B cell (primary cell): ENCODE measurements around the gene TMEM176A. TPM values are rescaled to one million over a fixed set of nuclear protein-coding genes. Genes with fewer than 3 reads are reported as not detected.

ENCODE experiments used
- ATAC-seq: fragments of 200-7000 bp; cut with Tn5 transposase; one replicate; pipeline ENCODE4 v1.10.0; 2021; ENCODE audit warnings: low read depth, mild to moderate bottlenecking, moderate number of reproducible peaks, moderate library complexity
- CTCF ChIA-PET: fragments of 350-600 bp; sonication (Branson Sonifier 250); formaldehyde crosslinking; loops from one replicate; lab custom pipeline; 2021; ENCODE audit warnings: antibody characterized with exemption, inconsistent platforms; lab: Charles Lee
- POLR2A ChIA-PET: fragments of 350-600 bp; sonication (Branson Sonifier 250); formaldehyde crosslinking; loops from one replicate; lab custom pipeline; 2021; ENCODE audit warnings: antibody characterized with exemption; lab: Charles Lee
- DNase-seq: peaks from one replicate; pipeline ENCODE4 v3.0.0; 2013
- H2AFZ ChIP-seq: 2 replicates; pipeline ENCODE4 v1.6.1; 2012; ENCODE audit warnings: mild to moderate bottlenecking, low read depth, low read length; ENCODE audit not compliant: insufficient read depth, poor library complexity, severe bottlenecking
- H3K27ac ChIP-seq, 2 donors: 1 replicate in 1 of 2; 2 replicates in 1 of 2; pipeline ENCODE4 v1.5.1; 2012 to 2013; ENCODE audit warnings: low read length in 2 of 2, mild to moderate bottlenecking in 2 of 2, moderate library complexity in 1 of 2
- H3K27me3 ChIP-seq, 4 experiments: fragments of 200-600 bp in 1 of 4; sonication (generic) in 1 of 4; replicated peaks in 1 of 4; 1 replicate in 2 of 4; 2 replicates in 2 of 4; pipeline versions ENCODE4 v1.6.1 to v1.7.0; 2013 to 2016; ENCODE audit warnings: low read length in 3 of 4, mild to moderate bottlenecking in 2 of 4, mixed read lengths in 1 of 4, moderate library complexity in 1 of 4; ENCODE audit not compliant: insufficient read depth in 4 of 4, control insufficient read depth in 3 of 4; ENCODE audit errors: control extremely low read depth in 1 of 4
- H3K36me3 ChIP-seq, 2 experiments: replicated peaks in 1 of 2; 1 replicate in 1 of 2; 2 replicates in 1 of 2; pipeline versions ENCODE4 v1.6.1 to v1.7.1; 2013; ENCODE audit warnings: low read length in 1 of 2; ENCODE audit not compliant: insufficient read depth in 2 of 2, control insufficient read depth in 1 of 2; ENCODE audit errors: control extremely low read depth in 1 of 2, extremely low read depth in 1 of 2
- H3K4me1 ChIP-seq, 2 donors: fragments of 200-600 bp in 1 of 2; sonication (generic) in 1 of 2; 1 replicate in 1 of 2; 2 replicates in 1 of 2; pipeline versions ENCODE4 v1.5.1 to v1.6.1; 2013 to 2017; ENCODE audit warnings: low read length in 2 of 2; ENCODE audit not compliant: control insufficient read depth in 2 of 2, insufficient read depth in 2 of 2
- H3K4me2 ChIP-seq: replicated peaks from 2 replicates; pipeline ENCODE3; 2012; ENCODE audit warnings: mild to moderate bottlenecking, low read depth, low read length; ENCODE audit not compliant: poor library complexity, severe bottlenecking
- H3K4me3 ChIP-seq, 5 experiments: fragments of 200-600 bp in 1 of 5; sonication (generic) in 1 of 5; 1 replicate in 3 of 5; 2 replicates in 2 of 5; pipeline versions ENCODE4 v1.5.1 to v1.7.0; 2011 to 2016; ENCODE audit warnings: low read length in 4 of 5, mild to moderate bottlenecking in 4 of 5, low read depth in 2 of 5, control low read depth in 1 of 5, moderate library complexity in 1 of 5; ENCODE audit not compliant: insufficient read depth in 1 of 5; ENCODE audit errors: control extremely low read depth in 1 of 5, extremely low read depth in 1 of 5
- H3K79me2 ChIP-seq: fragments of 200-600 bp; sonication (generic); one replicate; pipeline ENCODE4 v1.6.0; 2016; ENCODE audit warnings: low read length; ENCODE audit not compliant: control insufficient read depth, insufficient read depth
- H3K9ac ChIP-seq: fragments of 200-600 bp; sonication (generic); 2 replicates; pipeline ENCODE4 v1.6.1; 2017; ENCODE audit warnings: mild to moderate bottlenecking, low read length, moderate library complexity
- H3K9me3 ChIP-seq, 3 donors: one replicate each; pipeline versions ENCODE4 v1.6.1 to v1.7.1; 2013; ENCODE audit warnings: low read length in 2 of 3; ENCODE audit not compliant: control insufficient read depth in 2 of 3, insufficient read depth in 1 of 3; ENCODE audit errors: control extremely low read depth in 1 of 3
- H4K20me1 ChIP-seq: 2 replicates; pipeline ENCODE4 v1.6.0; 2012; ENCODE audit warnings: mild to moderate bottlenecking, low read length; ENCODE audit not compliant: insufficient read depth, control insufficient read depth, poor library complexity, severe bottlenecking
- H3K27ac Mint-ChIP-seq: one replicate; pipeline ENCODE4 v1.8.0; 2021; ENCODE audit warnings: mixed read lengths
- H3K27me3 Mint-ChIP-seq: one replicate; pipeline ENCODE4 v1.8.0; 2021; ENCODE audit warnings: mixed read lengths
- H3K4me1 Mint-ChIP-seq: one replicate; pipeline ENCODE4 v1.8.0; 2021; ENCODE audit warnings: mixed read lengths
- H3K4me3 Mint-ChIP-seq: one replicate; pipeline ENCODE4 v1.8.0; 2021; ENCODE audit warnings: mixed read lengths
- H3K9me3 Mint-ChIP-seq: one replicate; pipeline ENCODE4 v1.8.0; 2022; ENCODE audit warnings: mixed read lengths; ENCODE audit not compliant: insufficient read depth
- EZH2 ChIP-seq: IDR thresholded peaks from 2 replicates; pipeline ENCODE4 v1.6.1; 2012; ENCODE audit warnings: borderline replicate concordance, low read depth, mild to moderate bottlenecking, moderate library complexity, low read length; ENCODE audit not compliant: insufficient read depth, poor library complexity, severe bottlenecking
- WGBS: methylation state at CpG from one replicate; pipeline ENCODE4 v1.1.5; 2013; ENCODE audit warnings: missing lambda C conversion rate; ENCODE audit not compliant: insufficient coverage; 5-methylcytosine and 5-hydroxymethylcytosine counted together
- intact Hi-C: fragments of 100-400 bp; cut with micrococcal nuclease; formaldehyde crosslinking; loops from one replicate; pipeline ENCODE4 v1.10.0; 2022
- polyA plus RNA-seq: library from polyadenylated mRNA; depleted of rRNA; stranded (reverse); fragments of >200 nt; gene quantifications from 2 replicates; pipeline ENCODE4 v1.2.3, GENCODE V29; 2012
- total RNA-seq, 2 donors: library from RNA; stranded (reverse); fragments of 120-200 nt in 1 of 2; gene quantifications; 1 replicate in 1 of 2; 2 replicates in 1 of 2; pipeline versions ENCODE4 v1.2.3 to v1.2.4, GENCODE V29; 2013 to 2022
- TF ChIP-seq, protein P1 (sequence below): fragments of 200-600 bp; IDR thresholded peaks from one replicate; pipeline ENCODE4 v1.8.0; 2022; ENCODE audit warnings: antibody characterized with exemption, mild to moderate bottlenecking

Gene TMEM176A
- total and polyA plus RNA-seq, 2 donors (not counting 1 experiment from before 2014, with no cell fraction given) = 1.1 TPM; not detected in 1

DNA sequence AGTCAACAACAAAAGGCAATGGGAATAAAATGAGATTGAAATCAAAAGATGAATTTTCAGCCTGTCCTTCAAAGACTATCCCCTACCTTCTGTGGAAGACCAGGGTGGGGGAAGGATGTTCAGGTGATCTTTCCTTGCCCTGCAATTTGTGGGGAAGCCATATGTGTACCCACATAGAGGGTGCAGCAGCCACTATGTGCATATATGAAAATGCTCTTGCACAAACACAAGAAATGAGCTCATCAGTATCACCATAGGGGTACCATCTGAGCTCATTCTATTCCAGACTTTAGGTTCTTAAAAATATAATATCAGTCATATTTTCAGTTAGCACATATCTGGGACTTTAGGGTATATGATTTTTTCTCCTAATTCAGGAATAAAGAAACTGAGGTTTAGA is 45.6 kb upstream of the TMEM176A start:
- ATAC-seq (no peak), DNase-seq (no peak)
- Histone ChIP-seq H4K20me1 (no peaks in the 10 kb centered on the region), H3K9ac (no peak overlapping the region), H3K4me1 (peaks cover 10% of the 10 kb centered on the region in 2 donors), H3K79me2 (no peaks in the 10 kb centered on the region), H2AFZ (no peak overlapping the region), H3K27ac (no peak overlapping the region), H3K36me3 (no peaks in the 10 kb centered on the region), H3K4me2 (no peak overlapping the region), H3K27me3 (peaks cover 0 to 4% (median 0%) of the 10 kb centered on the region in 4 experiments), H3K4me3 (no peak overlapping the region), H3K9me3 (no peaks in the 10 kb centered on the region)
- H3K27ac Mint-ChIP-seq = no peak overlapping the region
- H3K27me3 Mint-ChIP-seq = peaks cover 17% of the 10 kb centered on the region
- H3K4me3 Mint-ChIP-seq = no peak overlapping the region
- H3K4me1 Mint-ChIP-seq = peaks cover 11% of the 10 kb centered on the region
- no peaks in the 10 kb centered on the region for H3K9me3 Mint-ChIP-seq
- no peak for TF ChIP-seq EZH2
- TF ChIP-seq, protein P1, sequence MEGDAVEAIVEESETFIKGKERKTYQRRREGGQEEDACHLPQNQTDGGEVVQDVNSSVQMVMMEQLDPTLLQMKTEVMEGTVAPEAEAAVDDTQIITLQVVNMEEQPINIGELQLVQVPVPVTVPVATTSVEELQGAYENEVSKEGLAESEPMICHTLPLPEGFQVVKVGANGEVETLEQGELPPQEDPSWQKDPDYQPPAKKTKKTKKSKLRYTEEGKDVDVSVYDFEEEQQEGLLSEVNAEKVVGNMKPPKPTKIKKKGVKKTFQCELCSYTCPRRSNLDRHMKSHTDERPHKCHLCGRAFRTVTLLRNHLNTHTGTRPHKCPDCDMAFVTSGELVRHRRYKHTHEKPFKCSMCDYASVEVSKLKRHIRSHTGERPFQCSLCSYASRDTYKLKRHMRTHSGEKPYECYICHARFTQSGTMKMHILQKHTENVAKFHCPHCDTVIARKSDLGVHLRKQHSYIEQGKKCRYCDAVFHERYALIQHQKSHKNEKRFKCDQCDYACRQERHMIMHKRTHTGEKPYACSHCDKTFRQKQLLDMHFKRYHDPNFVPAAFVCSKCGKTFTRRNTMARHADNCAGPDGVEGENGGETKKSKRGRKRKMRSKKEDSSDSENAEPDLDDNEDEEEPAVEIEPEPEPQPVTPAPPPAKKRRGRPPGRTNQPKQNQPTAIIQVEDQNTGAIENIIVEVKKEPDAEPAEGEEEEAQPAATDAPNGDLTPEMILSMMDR = no peak
- intact Hi-C loops = loop anchor here (1.0 to 5.0 kb wide), 2 partner anchors 307 to 468 kb away; no protein-coding TSS in a partner anchor
- CTCF ChIA-PET = interaction anchor here (1.0 to 3.2 kb wide), 5 partner anchors 17 to 469 kb away, joined by 3 to 33 read pairs (median 3); partner anchors contain the start of gene GIMAP8
- POLR2A ChIA-PET = no interaction called here

DNA sequence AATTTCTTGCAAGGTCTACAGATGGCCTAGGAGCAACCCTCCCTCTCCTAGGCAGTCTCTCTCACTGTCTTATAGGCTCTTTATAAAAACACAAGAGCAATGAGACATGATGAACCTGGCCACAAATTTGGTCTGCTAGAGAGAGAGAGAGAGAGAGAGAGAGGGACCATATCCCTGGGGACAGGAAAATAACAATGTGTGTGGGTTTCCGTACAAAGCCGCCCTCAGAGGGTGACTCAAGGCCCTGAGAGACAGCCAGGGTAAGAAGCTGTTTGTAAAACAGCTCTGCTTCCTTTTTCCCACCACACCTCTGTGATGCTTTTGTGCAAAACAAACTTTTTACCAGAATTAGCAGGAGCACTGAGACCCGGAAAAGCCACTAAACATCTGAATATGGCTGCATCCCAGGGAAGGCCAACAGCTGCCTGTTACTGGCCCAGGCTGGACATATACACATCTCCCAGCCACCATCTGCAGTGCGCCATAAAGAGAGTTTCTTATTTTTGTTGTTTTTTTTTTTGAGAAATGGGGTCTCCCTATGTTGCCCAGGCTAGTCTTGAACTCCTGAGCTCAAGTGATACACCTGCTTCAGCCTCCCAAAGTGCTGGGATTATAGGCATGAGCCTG is 45.0 kb upstream of the TMEM176A start:
- Histone ChIP-seq H3K4me1 (peaks cover 10% of the 10 kb centered on the region in 2 donors), H4K20me1 (no peaks in the 10 kb centered on the region), H3K4me3 (no peak overlapping the region)

More for the DNA sequence above, 45.0 kb upstream of the TMEM176A start:
- Histone ChIP-seq H3K4me2 (peak overlapping the region; percentile 25), H2AFZ (peak overlapping the region; percentile 50), H3K27ac (no peak overlapping the region), H3K9ac (peak overlapping the region; percentile 29), H3K79me2 (no peaks in the 10 kb centered on the region), H3K9me3 (no peaks in the 10 kb centered on the region), H3K36me3 (no peaks in the 10 kb centered on the region), H3K27me3 (peaks cover 0 to 4% (median 0%) of the 10 kb centered on the region in 4 experiments)
- CTCF ChIA-PET = interaction anchor here (1.0 to 3.2 kb wide), 4 partner anchors 16 to 470 kb away, joined by 3 to 33 read pairs (median 3); partner anchors contain the start of gene GIMAP8
- DNase-seq (peak; percentile 30), ATAC-seq (peak; percentile 51)
- H3K4me3 Mint-ChIP-seq = no peak overlapping the region
- intact Hi-C loops = loop anchor here (5.0 kb wide), 1 partner anchor 468 kb away; no protein-coding TSS in a partner anchor
- peaks cover 16% of the 10 kb centered on the region for H3K27me3 Mint-ChIP-seq
- H3K4me1 Mint-ChIP-seq = peaks cover 11% of the 10 kb centered on the region
- WGBS = 8% methylated on average over 1 of the region's 4 CpGs
- no peak overlapping the region for H3K27ac Mint-ChIP-seq
- no peaks in the 10 kb centered on the region for H3K9me3 Mint-ChIP-seq
- POLR2A ChIA-PET = no interaction called here
- TF ChIP-seq, protein P1 = no peak
- no peak for TF ChIP-seq EZH2
